Measurements from ENCODE around the gene KCNJ6.

GRCh38 chr21:37688952-37689659 lies 227.2 kb downstream of the KCNJ6 start:
- TF ChIP-seq EZH2phosphoT487 (IDR thresholded peaks at IDR 0.05; ENCODE audit: borderline replicate concordance, low read depth, low read length) (no peak), CTCF (conservative IDR thresholded peaks at IDR 0.05; ENCODE audit: low read length) (no peak)
